PC-3 (cell line): Measurements from ENCODE around the gene TMEM39A. TPM values are rescaled to one million over a fixed set of nuclear protein-coding genes. Genes with fewer than 3 reads are reported as not detected.

Source experiments
- ATAC-seq: fragments of 200-7000 bp; cut with Tn5 transposase; 2 replicates; pipeline ENCODE4 v1.9.1; 2020; ENCODE audit warnings: mild to moderate bottlenecking, moderate library complexity
- BruUV-seq: library from RNA; stranded (reverse); fragments of 400-500 nt; replicated peaks from 2 replicates; lab custom pipeline; 2021; lab: Mats Ljungman, UMichigan
- CTCF ChIA-PET: fragments of 300-600 bp; sonication (Branson Sonifier 250); formaldehyde crosslinking; loops from one replicate; lab custom pipeline; 2022; ENCODE audit warnings: antibody characterized with exemption; lab: Charles Lee
- POLR2A ChIA-PET: fragments of 300-600 bp; sonication (Branson Sonifier 250); formaldehyde crosslinking; loops from one replicate; lab custom pipeline; 2022; ENCODE audit warnings: antibody characterized with exemption; ENCODE audit not compliant: unreplicated experiment; lab: Charles Lee
- DNase-seq: peaks from one replicate; pipeline ENCODE4 v3.0.0-alpha.2; 2015
- H2AFZ ChIP-seq: fragments of 300-600 bp; sonication (generic); 2 replicates; pipeline ENCODE4 v1.6.0; 2016; ENCODE audit warnings: antibody characterized with exemption, low read length
- H3F3A ChIP-seq: fragments of 300-600 bp; sonication (generic); one replicate; pipeline ENCODE4 v1.6.0; 2017; ENCODE audit warnings: antibody characterized with exemption, low read length, control low read depth, mild to moderate bottlenecking; ENCODE audit not compliant: unreplicated experiment
- H3K27ac ChIP-seq: fragments of 300-600 bp; sonication (generic); 2 replicates; pipeline ENCODE4 v1.5.1; 2016; ENCODE audit warnings: mild to moderate bottlenecking, low read length
- H3K27me3 ChIP-seq: fragments of 300-600 bp; sonication (generic); 2 replicates; pipeline ENCODE4 v1.6.1; 2016; ENCODE audit warnings: low read length, mixed read lengths
- H3K36me3 ChIP-seq: fragments of 300-600 bp; sonication (generic); 2 replicates; pipeline ENCODE4 v1.6.1; 2016; ENCODE audit warnings: low read depth, mixed run types, low read length, mixed read lengths
- H3K4me1 ChIP-seq: fragments of 300-600 bp; sonication (generic); 2 replicates; pipeline ENCODE4 v1.5.1; 2016; ENCODE audit warnings: low read length; ENCODE audit not compliant: insufficient read depth
- H3K4me2 ChIP-seq: fragments of 300-600 bp; sonication (generic); 2 replicates; pipeline ENCODE4 v1.6.0; 2016; ENCODE audit warnings: low read length
- H3K4me3 ChIP-seq: fragments of 300-600 bp; sonication (generic); 2 replicates; pipeline ENCODE4 v1.5.1; 2016; ENCODE audit warnings: mild to moderate bottlenecking, low read length, mixed read lengths
- H3K79me2 ChIP-seq: fragments of 300-600 bp; sonication (generic); 2 replicates; pipeline ENCODE4 v1.6.1; 2017; ENCODE audit warnings: low read length, mixed read lengths
- H3K9ac ChIP-seq: fragments of 300-600 bp; sonication (generic); 2 replicates; pipeline ENCODE4 v1.6.0; 2016; ENCODE audit warnings: mild to moderate bottlenecking, low read length
- H3K9me2 ChIP-seq: fragments of 300-600 bp; sonication (generic); replicated peaks from 2 replicates; pipeline ENCODE4 v1.6.1; 2016; ENCODE audit warnings: mixed run types, low read length, mixed read lengths
- H3K9me3 ChIP-seq: fragments of 300-600 bp; sonication (generic); 2 replicates; pipeline ENCODE4 v1.6.1; 2016; ENCODE audit warnings: low read length, mixed read lengths
- H4K20me1 ChIP-seq: fragments of 300-600 bp; sonication (generic); 2 replicates; pipeline ENCODE4 v1.6.1; 2016; ENCODE audit warnings: low read length, mixed read lengths
- CTCF ChIP-seq: fragments of 300-600 bp; sonication (generic); conservative IDR thresholded peaks from 2 replicates; pipeline ENCODE4 v1.5.1; 2017; ENCODE audit warnings: antibody characterized with exemption, low read depth, mild to moderate bottlenecking, low read length
- EZH2 ChIP-seq: fragments of 300-600 bp; sonication (generic); IDR thresholded peaks from one replicate; pipeline ENCODE4 v1.6.1; 2017; ENCODE audit warnings: antibody characterized with exemption, mild to moderate bottlenecking, low read length; ENCODE audit not compliant: unreplicated experiment
- EZH2phosphoT487 ChIP-seq: fragments of 300-600 bp; sonication (generic); IDR thresholded peaks from 2 replicates; pipeline ENCODE4 v1.6.1; 2018; ENCODE audit warnings: mild to moderate bottlenecking, antibody characterized with exemption, low read length, borderline replicate concordance
- intact Hi-C: fragments of 100-400 bp; cut with micrococcal nuclease; formaldehyde crosslinking; loops from 2 replicates; pipeline ENCODE4 v1.9.0; 2023
- total RNA-seq: library from RNA; depleted of rRNA; stranded (reverse); fragments of >200 nt; gene quantifications from 2 replicates; pipeline ENCODE4 v1.2.3, GENCODE V29; 2014

The TMEM39A gene
- total RNA-seq, 1 experiment from 2014 or later = 56.5 TPM

DNA sequence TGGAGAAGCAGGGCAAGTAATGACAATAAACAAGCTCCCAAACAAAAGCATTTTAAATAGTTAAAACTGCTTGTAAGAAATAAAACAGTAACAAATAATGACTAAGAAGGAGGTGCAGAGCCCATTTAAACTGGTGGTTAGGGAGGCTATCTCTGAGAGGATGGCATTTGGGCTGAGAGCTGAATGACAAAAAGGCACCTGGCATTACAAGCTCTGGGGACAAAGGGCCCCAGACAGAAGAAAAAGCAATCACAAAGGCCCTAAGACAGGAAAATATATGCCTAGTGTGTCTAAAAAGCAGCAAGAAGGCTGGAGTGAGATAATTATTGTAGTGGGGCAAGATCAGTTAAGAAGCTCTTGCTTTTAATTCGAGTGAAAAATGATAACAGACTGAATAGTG is 9.6 kb downstream of the TMEM39A start:
- no peaks in the 10 kb centered on the region for H3K9me2 ChIP-seq
- H3F3A ChIP-seq = no peaks in the 10 kb centered on the region
- no peak overlapping the region for H3K4me3 ChIP-seq
- ChIA-PET CTCF (no interaction called here), POLR2A (interaction anchor here (0.5 kb wide), 1 partner anchor 31 kb away, joined by 4 read pairs; no protein-coding TSS in a partner anchor)
- no peaks in the 10 kb centered on the region for H3K27me3 ChIP-seq
- H4K20me1 ChIP-seq = no peaks in the 10 kb centered on the region
- ATAC-seq (no peak), DNase-seq (no peak)
- no peak overlapping the region for H3K9ac ChIP-seq
- BruUV-seq = no TSS peak
- no peak overlapping the region for H3K27ac ChIP-seq
- H3K9me3 ChIP-seq = no peaks in the 10 kb centered on the region
- H3K36me3 ChIP-seq = peaks cover 75% of the 10 kb centered on the region
- no peaks in the 10 kb centered on the region for H3K4me1 ChIP-seq
- H3K79me2 ChIP-seq = peaks cover 7% of the 10 kb centered on the region; the same call in 1 of the 2 replicates
- intact Hi-C loops = loop anchor here (1.0 kb wide), 1 partner anchor 25 kb away; no protein-coding TSS in a partner anchor
- no peak overlapping the region for H2AFZ ChIP-seq
- no peak overlapping the region for H3K4me2 ChIP-seq
- TF ChIP-seq EZH2 = no peak
- TF ChIP-seq CTCF = no peak
- no peak for TF ChIP-seq EZH2phosphoT487

GRCh38 chr3:119444590-119444989 is 18.8 kb downstream of the TMEM39A start:
- ChIA-PET CTCF (no interaction called here), POLR2A (no interaction called here)
- H3K27ac ChIP-seq = no peak overlapping the region
- no peaks in the 10 kb centered on the region for H3F3A ChIP-seq
- no peak overlapping the region for H3K4me3 ChIP-seq
- no TSS peak for BruUV-seq
- no peaks in the 10 kb centered on the region for H3K79me2 ChIP-seq
- H3K36me3 ChIP-seq = peaks cover 45% of the 10 kb centered on the region
- no peaks in the 10 kb centered on the region for H3K9me2 ChIP-seq
- no peak overlapping the region for H2AFZ ChIP-seq
- ATAC-seq (no peak), DNase-seq (no peak)
- no peaks in the 10 kb centered on the region for H3K4me1 ChIP-seq
- no peaks in the 10 kb centered on the region for H3K9me3 ChIP-seq
- intact Hi-C loops = no loop called here
- no peak overlapping the region for H3K4me2 ChIP-seq
- H4K20me1 ChIP-seq = no peaks in the 10 kb centered on the region
- H3K27me3 ChIP-seq = no peaks in the 10 kb centered on the region
- H3K9ac ChIP-seq = no peak overlapping the region
- no peak for TF ChIP-seq CTCF

- H3K4me3 ChIP-seq = no peak overlapping the region
- no peaks in the 10 kb centered on the region for H3K27me3 ChIP-seq
- H3K79me2 ChIP-seq = no peaks in the 10 kb centered on the region
- peaks cover 37% of the 10 kb centered on the region for H3K36me3 ChIP-seq
- no peaks in the 10 kb centered on the region for H3K4me1 ChIP-seq
- no peak overlapping the region for H3K4me2 ChIP-seq
- no peaks in the 10 kb centered on the region for H3K9me3 ChIP-seq
- no peak overlapping the region for H2AFZ ChIP-seq
- no peaks in the 10 kb centered on the region for H3K9me2 ChIP-seq
- H3K27ac ChIP-seq = no peak overlapping the region
- ChIA-PET CTCF (no interaction called here), POLR2A (no interaction called here)
- DNase-seq = no peak
- peaks cover 3% of the 10 kb centered on the region for H3F3A ChIP-seq
- no peaks in the 10 kb centered on the region for H4K20me1 ChIP-seq
- TF ChIP-seq EZH2phosphoT487 = no peak
- no peak for TF ChIP-seq EZH2
- no peak for TF ChIP-seq CTCF
- H3K9ac ChIP-seq = no peak overlapping the region
- intact Hi-C loops = no loop called here
- no TSS peak for BruUV-seq
- ATAC-seq = no peak
Measured at GRCh38 chr3:119443179-119443578, 20.2 kb downstream of the TMEM39A start.
